GM12801 (cell line): ENCODE measurements around the gene RNF5.

Experiments
- TF ChIP-seq, protein P1 (sequence below): IDR thresholded peaks from one replicate; pipeline ENCODE4 v1.5.1; 2011; ENCODE audit warnings: control low read depth; ENCODE audit not compliant: insufficient read length; ENCODE audit errors: extremely low read depth

RNF5 gene

DNA sequence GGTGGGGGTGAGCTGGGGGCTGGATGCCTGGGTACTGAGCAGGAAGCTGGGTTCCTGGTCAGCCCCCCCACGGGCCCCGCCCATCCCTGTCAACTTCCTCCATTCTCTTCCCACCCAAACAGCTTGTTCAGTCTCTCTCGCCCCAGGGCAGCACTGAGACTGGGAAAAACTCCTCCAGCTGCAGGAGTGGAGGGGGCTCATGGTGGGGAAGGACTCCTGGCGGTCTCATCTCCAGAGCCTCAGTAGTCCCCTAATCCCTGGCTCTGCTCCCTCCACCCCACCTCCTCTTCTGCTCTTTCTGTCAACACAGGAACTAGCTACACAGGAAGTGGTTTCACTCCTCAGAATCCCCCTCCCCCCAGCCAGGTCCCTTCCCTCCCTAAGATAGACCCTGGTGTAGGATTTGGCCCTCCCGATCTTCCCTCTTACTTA is 14.4 kb downstream of the RNF5 start, which contains the start of gene GPSM3:
Gene GPSM3, minus strand, starts transcription at position 36 of the 432 bp plus-strand sequence. CDS start 130 bp downstream, outside the sequence.
- TF ChIP-seq, protein P1, sequence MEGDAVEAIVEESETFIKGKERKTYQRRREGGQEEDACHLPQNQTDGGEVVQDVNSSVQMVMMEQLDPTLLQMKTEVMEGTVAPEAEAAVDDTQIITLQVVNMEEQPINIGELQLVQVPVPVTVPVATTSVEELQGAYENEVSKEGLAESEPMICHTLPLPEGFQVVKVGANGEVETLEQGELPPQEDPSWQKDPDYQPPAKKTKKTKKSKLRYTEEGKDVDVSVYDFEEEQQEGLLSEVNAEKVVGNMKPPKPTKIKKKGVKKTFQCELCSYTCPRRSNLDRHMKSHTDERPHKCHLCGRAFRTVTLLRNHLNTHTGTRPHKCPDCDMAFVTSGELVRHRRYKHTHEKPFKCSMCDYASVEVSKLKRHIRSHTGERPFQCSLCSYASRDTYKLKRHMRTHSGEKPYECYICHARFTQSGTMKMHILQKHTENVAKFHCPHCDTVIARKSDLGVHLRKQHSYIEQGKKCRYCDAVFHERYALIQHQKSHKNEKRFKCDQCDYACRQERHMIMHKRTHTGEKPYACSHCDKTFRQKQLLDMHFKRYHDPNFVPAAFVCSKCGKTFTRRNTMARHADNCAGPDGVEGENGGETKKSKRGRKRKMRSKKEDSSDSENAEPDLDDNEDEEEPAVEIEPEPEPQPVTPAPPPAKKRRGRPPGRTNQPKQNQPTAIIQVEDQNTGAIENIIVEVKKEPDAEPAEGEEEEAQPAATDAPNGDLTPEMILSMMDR = no peak

DNA sequence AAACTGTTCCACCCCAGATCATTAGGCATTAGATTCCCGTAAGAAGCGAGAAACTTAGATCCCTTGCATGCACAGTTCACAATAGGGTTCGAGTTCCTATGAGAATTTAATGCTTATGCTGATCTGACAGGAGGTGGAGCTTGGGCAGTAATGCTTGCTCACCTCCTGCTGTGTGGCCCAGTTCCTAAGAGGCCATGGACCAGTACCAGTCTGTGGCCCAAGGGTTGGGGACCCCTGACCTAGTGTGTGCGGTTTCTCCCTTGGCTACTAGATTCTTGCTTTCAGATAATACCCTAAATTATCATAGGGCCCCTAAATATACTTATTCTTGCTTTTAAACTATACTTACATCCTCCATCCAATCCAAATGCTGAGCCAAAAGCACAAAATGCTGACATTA is 16.2 kb downstream of the RNF5 start:
- TF ChIP-seq, protein P1 = no peak

DNA sequence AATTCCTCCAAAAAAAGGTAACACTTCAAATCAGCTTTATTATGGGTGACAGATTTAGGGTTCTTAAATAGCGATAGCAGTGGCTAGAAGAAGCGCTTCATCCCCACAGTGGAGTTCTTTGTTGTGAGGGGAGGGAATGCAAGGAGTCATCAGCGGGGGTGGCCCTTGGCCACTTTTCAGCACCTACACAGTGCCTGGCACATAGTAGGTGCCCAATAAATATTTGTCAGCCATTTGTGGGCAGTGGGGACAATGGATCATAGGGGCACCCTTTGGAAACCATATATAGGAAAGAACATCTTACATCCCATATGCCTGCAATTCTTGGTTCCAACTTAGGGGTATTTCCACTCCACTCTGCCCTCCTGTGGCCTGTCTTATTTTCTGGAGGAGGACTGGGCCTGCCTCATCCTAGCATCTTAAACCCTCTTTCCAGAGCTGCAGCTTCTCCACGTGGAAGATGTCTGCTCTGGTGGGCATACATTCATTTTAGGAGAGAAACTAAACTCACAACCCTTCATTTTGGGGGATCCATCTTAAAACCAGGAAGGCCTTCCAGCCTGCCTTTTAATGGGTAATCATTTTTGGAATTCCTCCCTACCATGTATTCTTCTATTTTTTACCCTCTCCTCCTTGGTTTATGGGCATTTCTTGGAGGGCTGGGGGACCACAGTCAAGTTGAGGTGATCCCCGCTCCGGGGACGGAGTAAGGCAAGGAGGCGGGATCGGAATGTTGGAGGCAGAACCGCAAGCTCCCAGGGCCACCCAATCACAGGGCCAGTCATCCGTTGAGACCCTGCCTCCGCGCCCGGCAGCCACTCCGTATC is 16.8 kb downstream of the RNF5 start:
- TF ChIP-seq, protein P1 = no peak

DNA sequence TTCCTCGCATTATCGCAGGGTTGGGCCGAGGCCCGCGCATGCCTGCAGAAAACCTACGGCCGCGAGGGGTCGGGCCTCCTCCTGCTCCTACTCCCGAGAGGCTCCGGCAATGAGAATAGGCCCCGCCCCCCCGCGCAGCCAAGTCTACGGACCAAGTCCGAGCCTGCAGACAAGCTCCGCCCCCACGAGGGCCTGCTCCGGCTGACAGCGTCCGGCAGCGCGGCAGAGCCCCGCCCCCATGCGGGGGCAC is 17.4 kb downstream of the RNF5 start:
- TF ChIP-seq, protein P1 = no peak

DNA sequence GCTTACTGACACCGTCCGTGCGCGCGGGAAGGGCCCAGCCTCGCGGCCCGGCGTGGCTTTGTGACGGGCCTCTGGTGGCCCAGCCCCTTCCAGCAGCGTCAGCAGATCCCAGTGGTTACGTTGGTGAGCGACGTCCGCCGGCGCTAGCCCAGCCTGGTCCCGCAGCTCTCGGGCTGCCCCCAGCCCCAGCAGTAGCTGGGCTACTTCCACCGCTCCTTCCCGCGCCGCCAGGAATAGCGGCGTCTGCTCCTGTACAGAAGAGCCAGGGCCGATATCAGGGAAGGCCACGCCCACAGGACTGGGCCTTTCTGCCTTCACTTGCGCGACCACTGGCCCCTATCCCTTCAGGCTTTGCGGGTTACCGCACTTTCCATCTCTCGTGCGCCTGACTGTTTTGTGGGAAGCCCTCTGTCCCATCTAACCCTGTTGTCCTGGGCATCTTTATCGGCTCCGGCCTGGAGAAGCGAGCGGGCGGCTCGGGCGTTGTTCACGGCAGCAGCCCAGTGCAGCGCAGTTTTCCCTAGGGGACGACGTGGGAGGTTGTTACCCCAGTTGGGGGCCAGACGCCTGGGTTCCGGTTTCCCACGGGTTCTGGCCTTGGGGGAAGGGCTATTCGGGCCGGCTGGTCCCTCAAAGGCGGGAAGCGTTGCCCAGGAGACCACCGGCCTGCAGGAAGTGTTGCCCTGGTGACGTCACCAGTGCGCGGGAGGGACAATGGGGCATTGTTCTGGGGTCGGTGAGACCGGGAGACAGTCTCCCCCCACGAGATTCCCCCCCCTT is 17.9 kb downstream of the RNF5 start:
- TF ChIP-seq, protein P1 = no peak

DNA sequence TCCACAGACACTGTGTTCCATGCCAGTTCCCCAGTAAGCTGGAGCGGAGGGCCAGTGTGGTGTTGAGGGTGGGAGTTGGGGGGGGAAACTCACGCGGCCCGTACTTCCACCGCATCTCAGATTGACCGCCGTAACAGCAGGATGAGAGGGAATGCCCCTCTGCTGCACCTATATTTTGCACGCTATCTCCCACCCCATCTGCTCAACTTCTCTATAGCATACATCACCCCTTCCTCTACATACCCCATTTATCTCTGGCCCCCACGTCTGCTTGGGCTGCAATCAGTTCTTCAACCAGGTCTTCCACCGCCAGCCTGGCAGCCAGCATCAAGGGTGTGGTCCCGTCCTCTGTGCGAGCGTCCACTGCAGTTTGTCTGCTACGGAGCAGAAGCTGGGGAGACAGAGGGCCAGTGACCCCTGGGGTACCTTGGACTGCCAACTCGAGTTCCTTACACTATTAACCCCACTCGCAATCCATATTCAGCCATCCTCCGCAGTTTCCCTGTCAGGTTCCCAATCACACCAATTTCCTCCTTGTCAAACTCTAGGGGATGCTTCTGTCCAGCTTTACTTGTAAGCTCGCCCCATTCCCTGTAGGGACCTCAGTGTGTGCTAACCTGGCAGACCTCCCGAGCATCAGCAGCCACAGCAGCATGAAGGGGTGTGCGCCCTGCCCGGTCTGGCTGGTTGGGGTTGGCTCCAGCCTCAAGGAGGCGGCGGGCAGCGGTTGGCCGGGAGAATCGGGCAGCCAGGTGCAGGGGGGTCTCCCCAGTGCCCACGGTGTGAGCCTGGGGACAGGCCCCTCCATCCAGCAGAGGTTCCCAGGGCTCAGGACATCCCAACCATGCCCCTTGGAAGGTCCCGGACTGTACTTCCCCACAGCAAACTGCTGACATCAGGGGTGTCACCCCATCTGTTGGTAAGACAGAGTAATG is 18.7 kb downstream of the RNF5 start:
- TF ChIP-seq, protein P1 = no peak

DNA sequence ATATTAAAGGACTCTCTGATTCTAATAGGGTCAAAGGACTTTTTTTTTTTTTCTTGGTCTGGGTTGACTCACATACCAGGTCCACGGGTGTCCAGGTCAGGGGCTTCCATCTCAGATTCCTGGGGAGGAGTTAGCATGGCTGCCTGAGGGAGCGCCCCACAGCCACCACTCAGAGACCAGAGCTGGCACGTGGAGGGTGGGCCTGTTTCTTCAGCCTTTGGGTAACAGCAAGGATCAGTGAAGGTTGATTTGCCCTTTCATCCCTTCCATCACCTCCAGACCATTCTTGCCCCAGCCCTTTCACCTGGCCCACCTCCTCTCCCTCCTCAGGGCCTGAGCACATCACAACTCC is 20.1 kb downstream of the RNF5 start:
- TF ChIP-seq, protein P1 = no peak
